Esophagus (tissue), 2 donors: ENCODE results near the gene MYCBP2. TPM values are rescaled to one million over a fixed set of nuclear protein-coding genes. Genes with fewer than 3 reads are reported as not detected.

Experiments used
- H3K27ac ChIP-seq, 2 donors: one replicate each; pipeline ENCODE4 v1.5.1; 2013; ENCODE audit warnings: low read depth in 2 of 2, mild to moderate bottlenecking in 2 of 2, inconsistent platforms in 1 of 2, low read length in 1 of 2, moderate library complexity in 1 of 2
- H3K27me3 ChIP-seq, 2 donors: one replicate each; pipeline ENCODE4 v1.6.1; 2013; ENCODE audit warnings: low read length in 2 of 2, control low read depth in 1 of 2, mild to moderate bottlenecking in 1 of 2; ENCODE audit not compliant: insufficient read depth in 2 of 2, control insufficient read depth in 1 of 2
- H3K36me3 ChIP-seq, 2 donors: one replicate each; pipeline ENCODE4 v1.6.1; 2013; ENCODE audit warnings: low read length in 1 of 2; ENCODE audit not compliant: control insufficient read depth in 2 of 2, insufficient read depth in 2 of 2
- H3K4me1 ChIP-seq, 2 donors: one replicate each; pipeline ENCODE4 v1.6.1; 2013; ENCODE audit warnings: low read length in 1 of 2; ENCODE audit not compliant: control insufficient read depth in 2 of 2, insufficient read depth in 2 of 2
- H3K4me3 ChIP-seq, 2 donors: one replicate each; pipeline ENCODE4 v1.5.1; 2013; ENCODE audit warnings: low read length in 2 of 2, mild to moderate bottlenecking in 2 of 2, low read depth in 1 of 2, moderate library complexity in 1 of 2
- H3K9me3 ChIP-seq, 2 donors: one replicate each; pipeline ENCODE4 v1.6.1; 2013; ENCODE audit warnings: mild to moderate bottlenecking in 2 of 2, low read depth in 1 of 2, low read length in 1 of 2, moderate library complexity in 1 of 2; ENCODE audit not compliant: control insufficient read depth in 2 of 2, insufficient read depth in 1 of 2
- WGBS, 2 donors: extraction: QIAGEN DNeasy Blood & Tissue Kit; methylation state at CpG; one replicate each; pipeline ENCODE4 v1.1.7; 2013; 5-methylcytosine and 5-hydroxymethylcytosine counted together
- polyA plus RNA-seq, 2 donors: library from polyadenylated mRNA; stranded (reverse); fragments of 200-250 nt; gene quantifications; one replicate each; pipeline ENCODE4 v1.2.3, GENCODE V29; 2013
- donor health status: healthy with polysubstance abuse.
- donor health status: Bipolar disorder and iron deficiency.

The MYCBP2 gene
- polyA plus RNA-seq, 2 donors = 28.1 to 37.7 TPM

DNA sequence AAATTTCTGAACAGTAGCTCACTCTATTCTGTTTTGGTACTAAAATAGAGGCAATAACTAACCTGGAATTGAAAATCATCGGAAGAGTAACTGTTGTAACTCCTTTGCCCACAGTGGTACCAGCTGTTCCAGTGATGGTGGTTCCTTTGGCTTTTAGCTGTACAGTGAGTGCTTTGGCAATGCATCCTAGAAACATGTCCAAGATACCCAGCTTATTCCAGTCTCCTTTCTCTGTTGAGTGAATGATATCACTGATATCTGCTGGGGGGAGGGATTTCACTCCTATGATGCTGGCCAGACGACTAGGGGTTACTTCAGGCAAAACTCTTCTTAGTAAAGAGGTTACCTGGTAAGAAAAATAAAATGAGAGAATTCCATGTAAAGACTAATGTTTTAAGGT is 259.4 kb downstream of the MYCBP2 start:
- Histone ChIP-seq H3K36me3 (peaks cover 6 to 11% of the 10 kb centered on the region in 2 donors), H3K27ac (no peak overlapping the region), H3K9me3 (no peaks in the 10 kb centered on the region), H3K4me3 (no peak overlapping the region), H3K27me3 (no peaks in the 10 kb centered on the region), H3K4me1 (no peaks in the 10 kb centered on the region)
- 87 to 95% methylated on average over 2 of the region's 2 CpGs for WGBS, 2 donors

DNA sequence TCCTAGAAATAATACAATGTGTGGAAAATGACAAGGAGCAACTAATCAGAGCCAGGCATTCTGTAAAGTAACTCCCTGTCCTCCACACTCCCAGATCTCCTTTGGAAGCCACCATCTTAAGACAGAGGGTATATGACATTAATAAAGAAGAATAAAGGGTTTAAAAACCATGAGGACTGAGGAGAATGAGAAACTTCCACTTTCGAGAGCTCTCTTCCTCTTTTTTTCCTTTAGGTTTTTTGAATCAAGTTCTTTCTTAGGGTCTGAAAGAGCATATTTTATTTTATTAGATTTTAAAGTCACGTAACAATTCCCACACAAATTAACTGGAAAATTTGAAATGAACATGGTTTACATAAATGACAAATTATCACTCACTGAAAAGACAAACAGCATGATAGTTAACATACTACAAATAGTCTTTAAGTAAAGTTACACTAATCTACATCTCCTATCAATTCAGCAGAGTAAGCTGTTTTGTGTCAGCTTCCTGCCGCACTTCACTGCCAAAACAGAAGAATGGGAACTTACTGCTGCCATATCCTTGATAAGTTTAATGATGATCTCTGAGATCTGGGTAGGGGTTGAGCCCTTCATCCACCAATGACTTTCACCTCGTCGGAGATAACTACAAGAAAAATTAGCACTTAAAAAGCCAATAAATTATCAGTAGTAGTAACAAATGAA is 261.3 kb downstream of the MYCBP2 start:
- H3K9me3 ChIP-seq = no peaks in the 10 kb centered on the region
- no peaks in the 10 kb centered on the region for H3K27me3 ChIP-seq
- H3K4me1 ChIP-seq = no peaks in the 10 kb centered on the region
- H3K27ac ChIP-seq = no peak overlapping the region
- 80% methylated on average over 5 of the region's 5 CpGs for WGBS, 2 donors
- no peak overlapping the region for H3K4me3 ChIP-seq
- H3K36me3 ChIP-seq = peaks cover 6 to 12% of the 10 kb centered on the region in 2 donors

DNA sequence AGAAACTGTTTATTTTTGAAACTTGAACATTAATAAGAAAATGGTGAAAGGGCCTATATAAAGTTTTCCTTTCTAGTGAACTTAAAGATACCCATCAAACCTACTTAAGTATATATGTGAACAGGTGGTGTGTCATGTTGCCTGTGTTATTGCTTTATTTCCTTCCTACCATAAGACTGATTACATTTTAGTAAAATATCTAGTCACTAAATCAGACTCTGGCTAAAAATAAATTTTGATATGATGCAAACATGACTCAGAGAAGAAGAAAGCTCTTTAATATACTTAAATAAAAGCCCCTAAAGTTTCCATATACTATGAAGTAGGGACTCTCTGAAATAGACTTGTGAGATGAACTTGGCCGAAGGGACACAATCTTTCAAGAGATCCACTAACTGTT is 264.8 kb downstream of the MYCBP2 start:
- Histone ChIP-seq H3K36me3 (peaks cover 0 to 14% of the 10 kb centered on the region in 2 donors), H3K27ac (no peak overlapping the region), H3K4me3 (no peak overlapping the region), H3K4me1 (no peaks in the 10 kb centered on the region), H3K9me3 (no peaks in the 10 kb centered on the region), H3K27me3 (no peaks in the 10 kb centered on the region)
- 94 to 99% methylated on average over 1 of the region's 1 CpG for WGBS, 2 donors

DNA sequence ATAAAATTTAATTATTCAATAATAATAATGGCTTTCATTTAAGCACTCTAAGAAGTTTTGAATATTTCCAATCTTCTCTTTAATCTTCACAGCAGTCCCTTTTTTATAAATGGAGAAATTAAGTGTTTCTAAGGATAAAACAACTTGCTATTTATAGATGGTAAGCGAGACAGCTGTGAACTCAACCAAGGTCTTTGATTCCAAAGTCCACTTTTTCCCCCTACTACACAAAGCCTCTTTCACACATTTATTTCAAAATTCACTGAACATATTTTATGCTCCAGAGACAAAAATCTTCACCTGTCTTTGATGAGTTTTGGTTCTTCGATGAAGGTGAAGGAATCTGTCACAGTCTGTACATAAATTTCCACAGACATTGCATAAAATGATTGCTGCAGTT is 265.5 kb downstream of the MYCBP2 start:
- no peaks in the 10 kb centered on the region for H3K27me3 ChIP-seq
- H3K9me3 ChIP-seq = no peaks in the 10 kb centered on the region
- no peaks in the 10 kb centered on the region for H3K4me1 ChIP-seq
- peaks cover 0 to 14% of the 10 kb centered on the region in 2 donors for H3K36me3 ChIP-seq
- H3K4me3 ChIP-seq = no peak overlapping the region
- no peak overlapping the region for H3K27ac ChIP-seq
- WGBS, 2 donors = 85 to 88% methylated on average over 2 of the region's 2 CpGs

- no peaks in the 10 kb centered on the region for H3K9me3 ChIP-seq
- no peak overlapping the region for H3K27ac ChIP-seq
- no peak overlapping the region for H3K4me3 ChIP-seq
- H3K36me3 ChIP-seq = peaks cover 3 to 23% of the 10 kb centered on the region in 2 donors
- no peaks in the 10 kb centered on the region for H3K27me3 ChIP-seq
- 78 to 87% methylated on average over 3 of the region's 3 CpGs for WGBS, 2 donors
- H3K4me1 ChIP-seq = no peaks in the 10 kb centered on the region
These were observed 270.0 kb downstream of the MYCBP2 start for GRCh38 chr13:77056886-77057285.

DNA sequence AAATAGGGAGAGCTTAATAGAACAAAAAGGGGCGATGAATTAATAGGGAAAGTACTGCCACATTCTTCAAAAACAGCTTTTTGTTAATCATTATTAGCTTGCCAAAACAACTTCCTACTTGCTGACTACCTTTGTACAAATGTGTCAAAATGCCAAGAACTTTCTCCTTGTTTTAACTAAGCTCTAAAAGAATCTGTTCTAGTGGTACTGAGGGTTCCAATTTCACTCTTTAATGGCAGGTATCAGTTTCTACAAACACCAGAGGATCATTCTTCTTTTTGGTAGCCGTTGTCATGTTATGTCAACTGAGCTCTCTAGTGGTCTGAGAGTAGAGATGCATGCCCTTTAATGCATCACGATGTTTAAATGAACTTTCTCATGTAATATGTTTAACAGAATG is 270.5 kb downstream of the MYCBP2 start:
- Histone ChIP-seq H3K4me1 (no peaks in the 10 kb centered on the region), H3K27ac (no peak overlapping the region), H3K27me3 (no peaks in the 10 kb centered on the region), H3K4me3 (no peak overlapping the region), H3K36me3 (peaks cover 3 to 23% of the 10 kb centered on the region in 2 donors), H3K9me3 (no peaks in the 10 kb centered on the region)
- 62 to 63% methylated on average over 3 of the region's 3 CpGs for WGBS, 2 donors

DNA sequence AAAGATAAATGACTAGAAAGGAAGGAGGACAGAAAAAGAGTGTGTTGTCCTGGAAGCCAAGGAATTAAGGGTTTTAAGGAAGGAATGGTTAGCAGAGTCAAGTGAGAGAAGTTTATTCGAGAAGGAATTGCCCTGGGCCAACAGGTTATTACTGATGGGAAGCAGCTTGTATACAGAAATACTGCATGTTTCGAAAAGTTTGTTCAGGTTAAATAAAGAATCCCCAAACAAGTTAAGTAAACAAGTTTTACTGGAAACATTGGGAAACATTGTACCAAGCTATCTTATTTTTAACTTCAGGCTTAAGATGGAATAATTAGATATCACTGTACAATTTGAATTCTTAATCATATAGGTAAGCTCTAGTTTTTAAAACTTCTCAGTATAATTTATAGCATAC is 271.7 kb downstream of the MYCBP2 start:
- H3K9me3 ChIP-seq = no peaks in the 10 kb centered on the region
- H3K4me3 ChIP-seq = no peak overlapping the region
- no peaks in the 10 kb centered on the region for H3K27me3 ChIP-seq
- H3K4me1 ChIP-seq = no peaks in the 10 kb centered on the region
- 80 to 87% methylated on average over 2 of the region's 2 CpGs for WGBS, 2 donors
- H3K36me3 ChIP-seq = peaks cover 3 to 23% of the 10 kb centered on the region in 2 donors
- no peak overlapping the region for H3K27ac ChIP-seq

DNA sequence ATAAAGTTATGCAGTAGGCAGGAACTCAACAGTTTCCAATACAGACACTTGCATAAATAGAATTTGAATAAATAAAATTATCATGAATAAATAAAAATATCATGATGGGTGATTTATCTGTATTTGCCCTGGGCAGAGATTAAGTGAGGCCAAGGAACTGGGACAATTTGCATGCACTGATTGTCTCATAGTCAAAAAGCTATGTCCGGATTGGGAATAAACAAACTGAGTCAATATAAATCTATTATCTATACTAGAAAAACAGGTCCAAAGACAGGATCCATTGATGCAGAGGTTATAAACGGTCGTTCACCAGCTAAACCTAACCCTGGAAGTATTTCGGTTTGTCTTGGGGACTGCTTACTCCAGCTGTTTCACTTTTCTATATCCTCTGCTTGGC is 273.7 kb downstream of the MYCBP2 start:
- H3K36me3 ChIP-seq = peaks cover 6 to 22% of the 10 kb centered on the region in 2 donors
- no peaks in the 10 kb centered on the region for H3K4me1 ChIP-seq
- no peak overlapping the region for H3K4me3 ChIP-seq
- H3K27ac ChIP-seq = no peak overlapping the region
- H3K27me3 ChIP-seq = no peaks in the 10 kb centered on the region
- H3K9me3 ChIP-seq = no peaks in the 10 kb centered on the region
- WGBS, 2 donors = 68 to 81% methylated on average over 4 of the region's 4 CpGs

DNA sequence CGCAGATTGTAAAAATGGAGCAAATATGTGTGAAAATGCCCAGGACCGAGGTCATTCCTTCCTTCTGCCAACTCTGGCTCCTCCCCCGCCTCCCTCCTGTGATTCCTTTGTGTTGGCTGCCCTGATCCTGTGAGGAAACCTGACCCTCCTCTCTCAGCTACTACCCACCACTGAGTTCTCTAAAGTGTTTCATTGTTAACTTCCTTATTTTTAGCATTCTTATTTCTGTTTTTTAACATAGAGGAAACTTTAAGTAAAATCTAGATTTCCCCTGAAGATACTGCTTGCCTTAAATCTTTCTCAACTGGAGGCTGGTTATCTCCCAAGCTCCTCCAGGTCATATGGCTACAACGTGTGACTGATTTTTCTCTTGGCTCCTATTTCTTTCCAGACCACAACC is 278.2 kb downstream of the MYCBP2 start:
- no peaks in the 10 kb centered on the region for H3K27me3 ChIP-seq
- no peak overlapping the region for H3K27ac ChIP-seq
- H3K4me1 ChIP-seq = no peaks in the 10 kb centered on the region
- WGBS, 2 donors = 76 to 85% methylated on average over 4 of the region's 4 CpGs
- H3K9me3 ChIP-seq = no peaks in the 10 kb centered on the region
- no peak overlapping the region for H3K4me3 ChIP-seq
- H3K36me3 ChIP-seq = peaks cover 6 to 14% of the 10 kb centered on the region in 2 donors

GRCh38 chr13:77047649-77048343 is 279.1 kb downstream of the MYCBP2 start:
- Histone ChIP-seq H3K4me1 (no peaks in the 10 kb centered on the region), H3K27me3 (no peaks in the 10 kb centered on the region), H3K36me3 (peaks cover 5 to 14% of the 10 kb centered on the region in 2 donors), H3K27ac (no peak overlapping the region), H3K4me3 (no peak overlapping the region), H3K9me3 (no peaks in the 10 kb centered on the region)
- WGBS, 2 donors = 92 to 93% methylated on average over 8 of the region's 8 CpGs
